ENCODE results near the gene OPHN1. TPM values are rescaled to one million over a fixed set of nuclear protein-coding genes. Genes with fewer than 3 reads are reported as not detected.

The OPHN1 gene
- total RNA-seq, 6 donors from 2014 or later, result 10.0 to 40.9 (median 10.8) TPM

DNA sequence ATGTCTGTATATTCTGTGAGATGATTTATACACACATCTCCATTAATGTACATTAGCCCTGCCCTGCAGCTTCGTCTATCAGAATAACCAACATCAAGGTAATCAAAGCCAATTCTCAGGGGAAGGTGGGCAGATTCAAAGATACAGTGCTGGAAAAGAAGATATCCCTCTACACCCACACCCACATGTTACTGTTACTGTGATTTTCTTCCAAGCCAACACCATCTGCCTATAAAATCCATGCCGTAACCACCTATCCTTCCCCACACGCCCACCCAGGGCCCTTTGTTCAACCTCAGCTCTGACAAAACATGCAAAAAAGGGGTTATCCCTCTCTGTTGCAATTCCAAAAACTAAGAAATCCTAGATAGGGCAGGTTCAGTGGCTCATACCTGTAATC lies 20.0 kb downstream of the OPHN1 start:
- H3K27me3 ChIP-seq, result no peaks in the 10 kb centered on the region
- DNase-seq (no peak), ATAC-seq (ENCODE audit: low FRiP score in 2 of 2) (no peak)
- no peaks in the 10 kb centered on the region for H3K9me3 ChIP-seq
- TF ChIP-seq EP300 (IDR thresholded peaks at IDR 0.05) (no peak), POLR2A (IDR thresholded peaks at IDR 0.05) (no peak), CTCF (IDR thresholded peaks at IDR 0.05) (no peak), POLR2AphosphoS5 (IDR thresholded peaks at IDR 0.05) (no peak)
- WGBS, 2 donors, result 68 to 88% methylated on average over 3 of the region's 3 CpGs
- H3K36me3 ChIP-seq, result no peaks in the 10 kb centered on the region
- no peak overlapping the region for H3K27ac ChIP-seq
- peaks cover 0 to 13% (median 10%) of the 10 kb centered on the region in 4 donors for H3K4me1 ChIP-seq
- H3K4me3 ChIP-seq, result no peak overlapping the region

DNA sequence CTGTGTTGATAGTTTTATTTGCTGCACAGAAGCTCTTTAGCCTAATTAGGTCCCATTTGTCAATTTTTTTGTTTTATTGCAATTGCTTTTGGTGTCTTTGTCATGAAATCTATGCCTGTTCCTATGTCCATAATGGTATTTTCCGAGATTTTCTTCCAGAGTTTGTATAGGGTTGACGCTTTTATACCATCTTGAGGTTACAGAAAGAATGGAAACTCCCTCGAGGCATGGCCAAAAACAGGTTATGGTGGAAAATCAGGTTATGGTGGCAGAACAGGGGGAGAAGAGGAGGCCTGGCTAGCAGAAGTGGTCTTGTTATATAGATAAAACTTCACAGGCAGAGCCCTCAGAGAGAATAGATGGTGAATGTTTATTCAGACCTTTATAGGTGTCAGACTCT lies 21.6 kb downstream of the OPHN1 start:
- WGBS, 2 donors, result 71 to 85% methylated on average over 3 of the region's 3 CpGs
- no peak for DNase-seq
- no peak overlapping the region for H3K27ac ChIP-seq
- no peak for ATAC-seq (ENCODE audit: low FRiP score in 2 of 2)
- TF ChIP-seq POLR2A (IDR thresholded peaks at IDR 0.05), result no peak
- TF ChIP-seq POLR2AphosphoS5 (IDR thresholded peaks at IDR 0.05), result no peak
- TF ChIP-seq CTCF (IDR thresholded peaks at IDR 0.05), result no peak
- no peak for TF ChIP-seq EP300 (IDR thresholded peaks at IDR 0.05)
- H3K27me3 ChIP-seq, result no peaks in the 10 kb centered on the region
- no peaks in the 10 kb centered on the region for H3K9me3 ChIP-seq
- H3K4me3 ChIP-seq, result no peak overlapping the region
- H3K4me1 ChIP-seq, result peaks cover 0 to 12% (median 8%) of the 10 kb centered on the region in 4 donors
- H3K36me3 ChIP-seq, result no peaks in the 10 kb centered on the region

DNA sequence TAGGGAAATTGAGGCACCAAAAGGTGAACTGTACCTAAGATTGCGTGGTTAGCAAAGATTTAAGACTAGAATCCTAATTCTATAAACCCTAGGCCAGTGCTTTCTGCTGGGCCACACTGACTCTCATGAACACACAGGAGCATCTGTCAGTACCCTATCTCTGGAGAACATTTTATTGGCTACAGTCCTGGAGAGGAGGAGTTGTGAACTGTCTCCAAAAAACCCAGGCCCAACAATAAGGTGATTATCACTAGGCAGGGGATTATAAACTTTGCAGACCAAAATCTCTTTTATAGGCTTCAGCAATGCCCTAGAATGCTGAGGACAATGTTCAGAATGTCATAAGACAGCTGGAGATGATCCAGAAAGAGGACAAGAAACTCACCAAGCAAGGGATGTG lies 24.1 kb downstream of the OPHN1 start:
- no peak for ATAC-seq (ENCODE audit: low FRiP score in 2 of 2)
- WGBS, 2 donors, result 77 to 100% methylated on average over 1 of the region's 1 CpG

DNA sequence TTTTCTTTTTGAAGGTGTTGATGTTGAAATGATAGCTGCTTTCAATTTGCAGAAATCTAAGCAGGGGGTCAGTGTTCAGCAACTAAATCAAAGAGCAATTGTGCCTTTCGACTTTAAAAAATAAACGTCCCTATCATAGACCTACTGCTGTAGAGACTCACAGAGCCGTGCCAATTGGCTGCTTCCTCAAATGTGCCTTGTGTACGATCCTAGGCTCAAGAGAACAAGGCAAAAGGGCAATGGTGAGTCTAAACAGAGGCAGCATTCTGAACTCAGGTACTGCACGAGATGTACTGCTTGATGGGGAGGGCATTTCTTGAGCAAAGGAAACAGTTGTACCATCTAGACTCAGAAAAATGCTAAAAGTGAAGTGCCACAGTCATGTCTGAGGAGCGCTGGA lies 29.8 kb downstream of the OPHN1 start:
- no peaks in the 10 kb centered on the region for H3K27me3 ChIP-seq
- TF ChIP-seq POLR2A (IDR thresholded peaks at IDR 0.05) (no peak), POLR2AphosphoS5 (IDR thresholded peaks at IDR 0.05) (no peak), CTCF (IDR thresholded peaks at IDR 0.05) (no peak), EP300 (IDR thresholded peaks at IDR 0.05) (no peak)
- no peak overlapping the region for H3K4me3 ChIP-seq
- H3K36me3 ChIP-seq, result no peaks in the 10 kb centered on the region
- DNase-seq, result no peak
- H3K27ac ChIP-seq, result no peak overlapping the region
- H3K4me1 ChIP-seq, result no peaks in the 10 kb centered on the region
- ATAC-seq (ENCODE audit: low FRiP score in 2 of 2), result no peak
- H3K9me3 ChIP-seq, result no peaks in the 10 kb centered on the region
- WGBS, 2 donors, result 64 to 74% methylated on average over 6 of the region's 6 CpGs

More for the DNA sequence above, 24.1 kb downstream of the OPHN1 start:
- Histone ChIP-seq H3K4me3 (no peak overlapping the region), H3K4me1 (no peaks in the 10 kb centered on the region), H3K36me3 (no peaks in the 10 kb centered on the region), H3K27ac (no peak overlapping the region), H3K27me3 (no peaks in the 10 kb centered on the region), H3K9me3 (no peaks in the 10 kb centered on the region)
- DNase-seq, result no peak
- TF ChIP-seq POLR2A (IDR thresholded peaks at IDR 0.05) (no peak), EP300 (IDR thresholded peaks at IDR 0.05) (no peak), POLR2AphosphoS5 (IDR thresholded peaks at IDR 0.05) (no peak), CTCF (IDR thresholded peaks at IDR 0.05) (no peak)

DNA sequence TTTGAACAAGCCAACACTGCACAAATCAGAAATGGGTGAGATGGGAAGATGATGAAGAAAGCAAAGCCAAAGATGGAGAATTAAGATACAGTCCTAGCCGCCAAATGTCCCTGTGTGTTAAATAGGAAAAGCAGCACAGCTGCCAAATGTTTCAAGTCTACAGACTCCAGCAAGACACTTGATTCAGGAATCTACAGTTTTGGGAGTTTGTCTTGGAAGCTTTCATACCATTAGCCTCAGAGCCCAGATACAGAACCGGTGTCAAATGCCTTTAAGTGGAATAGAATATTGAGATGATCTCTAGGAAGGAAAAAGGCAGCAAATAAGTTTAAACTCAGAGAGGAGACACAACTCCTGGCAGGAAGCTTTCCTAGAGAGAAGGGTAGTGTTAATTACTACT lies 30.3 kb downstream of the OPHN1 start:
- Histone ChIP-seq H3K9me3 (no peaks in the 10 kb centered on the region), H3K27ac (no peak overlapping the region), H3K4me1 (no peaks in the 10 kb centered on the region), H3K36me3 (no peaks in the 10 kb centered on the region), H3K4me3 (no peak overlapping the region), H3K27me3 (no peaks in the 10 kb centered on the region)
- ATAC-seq (ENCODE audit: low FRiP score in 2 of 2), result no peak
- TF ChIP-seq EP300 (IDR thresholded peaks at IDR 0.05) (no peak), POLR2A (IDR thresholded peaks at IDR 0.05) (no peak), POLR2AphosphoS5 (IDR thresholded peaks at IDR 0.05) (no peak), CTCF (IDR thresholded peaks at IDR 0.05) (no peak)
- no peak for DNase-seq
- WGBS, 2 donors, result 59 to 73% methylated on average over 2 of the region's 2 CpGs

Measured in upper lobe of left lung (tissue), 6 donors.